K562 (cell line): Measurements from ENCODE around the gene RARG. TPM values are rescaled to one million over a fixed set of nuclear protein-coding genes. Genes with fewer than 3 reads are reported as not detected.
A peak's percentile ranks its signal among the peaks of the same experiment; 100 is the strongest.

Experiments used
- BACH1 ChIP-seq: fragments of 200-800 bp; sonication (Bioruptor generic); IDR thresholded peaks from 2 replicates; pipeline ENCODE4 v1.6.1; 2016; ENCODE audit warnings: missing genetic modification characterization, missing compliant biosample characterization
- DLX4 ChIP-seq: fragments of 250-450 bp; sonication (Bioruptor Pico); IDR thresholded peaks from 2 replicates; pipeline ENCODE4 v1.6.1; 2021; ENCODE audit warnings: mild to moderate bottlenecking
- EP400 ChIP-seq: fragments of 450-650 bp; IDR thresholded peaks from 2 replicates; pipeline ENCODE4 v1.6.1; 2017; ENCODE audit warnings: antibody characterized with exemption, mild to moderate bottlenecking, moderate library complexity
- FOXA1 ChIP-seq: fragments of 450-650 bp; IDR thresholded peaks from 2 replicates; pipeline ENCODE4 v1.6.1; 2016; ENCODE audit warnings: mild to moderate bottlenecking, borderline replicate concordance
- FOXK2 ChIP-seq, 2 experiments: fragments of 450-650 bp; IDR thresholded peaks in 1 of 2; conservative IDR thresholded peaks in 1 of 2; 2 replicates each; pipeline ENCODE4 v1.6.1; 2016; ENCODE audit warnings: low read depth in 2 of 2, mild to moderate bottlenecking in 1 of 2
- FOXP1 ChIP-seq: sonication (generic); formaldehyde crosslinking; IDR thresholded peaks from 2 replicates; pipeline ENCODE4 v1.8.0; 2022; ENCODE audit warnings: mild to moderate bottlenecking, missing genetic modification reagents
- HCFC1 ChIP-seq: IDR thresholded peaks from 2 replicates; pipeline ENCODE4 v1.6.1; 2012; ENCODE audit warnings: low read depth, low read length, improper control_type of control experiment
- HDAC1 ChIP-seq, 2 experiments: fragments of 450-650 bp; IDR thresholded peaks; 2 replicates each; pipeline ENCODE4 v1.6.1; 2016 to 2017; ENCODE audit warnings: inconsistent platforms in 1 of 2, mild to moderate bottlenecking in 1 of 2, moderate library complexity in 1 of 2
- KDM1A ChIP-seq, 2 experiments: fragments of 450-650 bp; IDR thresholded peaks; 2 replicates each; pipeline ENCODE4 v1.6.1; 2016; ENCODE audit warnings: mild to moderate bottlenecking in 2 of 2
- L3MBTL2 ChIP-seq: fragments of 450-650 bp; IDR thresholded peaks from 2 replicates; pipeline ENCODE4 v1.6.1; 2016; ENCODE audit warnings: mild to moderate bottlenecking, moderate library complexity
- LEF1 ChIP-seq: fragments of 450-650 bp; IDR thresholded peaks from 2 replicates; pipeline ENCODE4 v1.6.1; 2016; ENCODE audit warnings: mild to moderate bottlenecking
- MBD2 ChIP-seq: sonication (generic); IDR thresholded peaks from 2 replicates; pipeline ENCODE4 v1.6.1; 2016; ENCODE audit warnings: low read depth, borderline replicate concordance
- MTA1 ChIP-seq: fragments of 450-650 bp; IDR thresholded peaks from 2 replicates; pipeline ENCODE4 v1.6.1; 2017; ENCODE audit warnings: borderline replicate concordance
- NUFIP1 ChIP-seq: fragments of 450-650 bp; IDR thresholded peaks from 2 replicates; pipeline ENCODE4 v1.6.1; 2018; ENCODE audit not compliant: partially characterized antibody
- PHB2 ChIP-seq: fragments of 450-650 bp; IDR thresholded peaks from 2 replicates; pipeline ENCODE4 v1.6.1; 2017; ENCODE audit warnings: low read depth
- RAD51 ChIP-seq: fragments of 450-650 bp; IDR thresholded peaks from 2 replicates; pipeline ENCODE4 v1.7.1; 2016; ENCODE audit warnings: low read depth, mild to moderate bottlenecking, borderline replicate concordance
- RBFOX2 ChIP-seq: fragments of 200-400 bp; formaldehyde crosslinking; IDR thresholded peaks from 2 replicates; pipeline ENCODE4 v1.6.1; 2017; ENCODE audit warnings: low read depth, mild to moderate bottlenecking, low read length, moderate library complexity
- RFX1 ChIP-seq: fragments of 450-650 bp; IDR thresholded peaks from 2 replicates; pipeline ENCODE4 v1.6.1; 2016; ENCODE audit warnings: mild to moderate bottlenecking, moderate library complexity
- SMC3 ChIP-seq: conservative IDR thresholded peaks from 2 replicates; pipeline ENCODE4 v1.6.1; 2011; ENCODE audit warnings: low read depth, low read length, improper control_type of control experiment; ENCODE audit not compliant: insufficient read depth
- ZNF165 ChIP-seq: fragments of 250-450 bp; sonication (Bioruptor Pico); IDR thresholded peaks from 2 replicates; pipeline ENCODE4 v1.4.0; 2020; ENCODE audit warnings: borderline replicate concordance
- ZNF512 ChIP-seq: IDR thresholded peaks from 2 replicates; pipeline ENCODE4 v1.6.1; 2016; ENCODE audit warnings: missing genetic modification characterization, missing compliant biosample characterization
- ZNF551 ChIP-seq: fragments of 250-450 bp; sonication (Bioruptor Pico); IDR thresholded peaks from 2 replicates; pipeline ENCODE4 v1.5.0; 2021; ENCODE audit warnings: mild to moderate bottlenecking, moderate library complexity
- polyA plus RNA-seq, 8 experiments: library from polyadenylated mRNA; depleted of rRNA in 4 of 8; stranded (reverse) in 5 of 8; unstranded in 3 of 8; fragments of >200 nt; fragmentation: Nextera tagmentation in 2 of 8; fragmentation: Illumina TruSeq in 1 of 8; extraction: Ambion mirVana in 2 of 8; extraction: Trizol in 1 of 8; gene quantifications; 2 replicates each; pipeline versions ENCODE4 v1.2.1 to v1.2.3, GENCODE V29; 2011 to 2014; ENCODE audit warnings: inconsistent platforms in 1 of 8, missing spikeins in 1 of 8
- total RNA-seq, 7 experiments: library from RNA; depleted of rRNA in 6 of 7; stranded (reverse); fragments of >200 nt in 6 of 7; fragmentation: Illumina TruSeq in 2 of 7; extraction: Trizol in 2 of 7; gene quantifications; 2 replicates each; pipeline versions ENCODE4 v1.2.1 to v1.2.3, GENCODE V29; 2011 to 2021; ENCODE audit warnings: low replicate concordance in 1 of 7
- TF ChIP-seq, protein P1 (sequence below): fragments of 150-350 bp; IDR thresholded peaks from 2 replicates; pipeline ENCODE4 v1.6.1; 2014; ENCODE audit warnings: low read depth, mild to moderate bottlenecking, low read length, borderline replicate concordance

The RARG gene
- total and polyA plus RNA-seq, 9 of the 15 experiments (the other 6 are each of a cell fraction or from before 2014, with no cell fraction given) = 0.18 to 7.6 (median 3.8) TPM

GRCh38 chr12:53211476-53212381 lies 20.3 kb downstream of the RARG start (continued):
- TF ChIP-seq ZNF512 (tag) (no peak), EP400 (peak; percentile 40; the same call in 1 of the 2 replicates), HDAC1 (IDR thresholded peaks at IDR 0.05) (no peak), FOXP1 (CRISPR knock-in tag) (no peak), ZNF165 (CRISPR knock-in tag) (no peak), MBD2 (no peak), FOXK2 (conservative IDR thresholded peaks at IDR 0.05 in 1 of 2, IDR thresholded peaks at IDR 0.05 in 1 of 2; ENCODE audit: low read depth in 2 of 2) (no peak), DLX4 (CRISPR knock-in tag) (no peak), BACH1 (tag) (no peak), KDM1A (IDR thresholded peaks at IDR 0.05) (0 out of 4 replicates have a peak, but pooled peaks of 1 of the 2 experiments have one; percentile 9), RAD51 (no peak), SMC3 (0 out of 2 replicates have a peak, but pooled peaks have one; percentile 8), PHB2 (no peak), L3MBTL2 (peak; percentile 34; the same call in 1 of the 2 replicates), MTA1 (no peak), LEF1 (no peak), RBFOX2 (no peak), NUFIP1 (no peak), RFX1 (no peak), ZNF551 (CRISPR knock-in tag) (no peak), FOXA1 (no peak), HCFC1 (no peak)
- TF ChIP-seq, protein P1, sequence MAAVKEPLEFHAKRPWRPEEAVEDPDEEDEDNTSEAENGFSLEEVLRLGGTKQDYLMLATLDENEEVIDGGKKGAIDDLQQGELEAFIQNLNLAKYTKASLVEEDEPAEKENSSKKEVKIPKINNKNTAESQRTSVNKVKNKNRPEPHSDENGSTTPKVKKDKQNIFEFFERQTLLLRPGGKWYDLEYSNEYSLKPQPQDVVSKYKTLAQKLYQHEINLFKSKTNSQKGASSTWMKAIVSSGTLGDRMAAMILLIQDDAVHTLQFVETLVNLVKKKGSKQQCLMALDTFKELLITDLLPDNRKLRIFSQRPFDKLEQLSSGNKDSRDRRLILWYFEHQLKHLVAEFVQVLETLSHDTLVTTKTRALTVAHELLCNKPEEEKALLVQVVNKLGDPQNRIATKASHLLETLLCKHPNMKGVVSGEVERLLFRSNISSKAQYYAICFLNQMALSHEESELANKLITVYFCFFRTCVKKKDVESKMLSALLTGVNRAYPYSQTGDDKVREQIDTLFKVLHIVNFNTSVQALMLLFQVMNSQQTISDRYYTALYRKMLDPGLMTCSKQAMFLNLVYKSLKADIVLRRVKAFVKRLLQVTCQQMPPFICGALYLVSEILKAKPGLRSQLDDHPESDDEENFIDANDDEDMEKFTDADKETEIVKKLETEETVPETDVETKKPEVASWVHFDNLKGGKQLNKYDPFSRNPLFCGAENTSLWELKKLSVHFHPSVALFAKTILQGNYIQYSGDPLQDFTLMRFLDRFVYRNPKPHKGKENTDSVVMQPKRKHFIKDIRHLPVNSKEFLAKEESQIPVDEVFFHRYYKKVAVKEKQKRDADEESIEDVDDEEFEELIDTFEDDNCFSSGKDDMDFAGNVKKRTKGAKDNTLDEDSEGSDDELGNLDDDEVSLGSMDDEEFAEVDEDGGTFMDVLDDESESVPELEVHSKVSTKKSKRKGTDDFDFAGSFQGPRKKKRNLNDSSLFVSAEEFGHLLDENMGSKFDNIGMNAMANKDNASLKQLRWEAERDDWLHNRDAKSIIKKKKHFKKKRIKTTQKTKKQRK = no peak
